Activated naive CD8-positive, alpha-beta T cell treated with anti-CD3 and anti-CD28 coated beads, Interleukin-2, amount 10 ng/mL, durations not matched to agents 7 days and 5 days (primary cell): ENCODE results near the gene ARL15. TPM values are rescaled to one million over a fixed set of nuclear protein-coding genes. Genes with fewer than 3 reads are reported as not detected.

Experiments
- ATAC-seq: fragments of 150-1000 bp; cut with Tn5 transposase; one replicate; pipeline ENCODE4 v1.10.0; 2021; ENCODE audit warnings: low read depth, moderate library complexity
- POLR2A ChIA-PET: fragments of 350-600 bp; sonication (Branson Sonifier 250); formaldehyde crosslinking; loops from one replicate; lab custom pipeline; 2021; ENCODE audit warnings: antibody characterized with exemption; lab: Charles Lee
- DNase-seq: peaks from one replicate; pipeline ENCODE4 v3.0.0; 2021
- H3K27ac Mint-ChIP-seq: one replicate; pipeline ENCODE4 v1.8.0; 2022; ENCODE audit warnings: mild to moderate bottlenecking, mixed read lengths
- H3K27me3 Mint-ChIP-seq: one replicate; pipeline ENCODE4 v1.8.0; 2022; ENCODE audit warnings: mild to moderate bottlenecking, moderate library complexity, mixed read lengths
- H3K36me3 Mint-ChIP-seq: one replicate; pipeline ENCODE4 v1.8.0; 2021; ENCODE audit warnings: mild to moderate bottlenecking, mixed read lengths
- H3K4me1 Mint-ChIP-seq: one replicate; pipeline ENCODE4 v1.8.0; 2021; ENCODE audit warnings: mixed read lengths
- H3K4me3 Mint-ChIP-seq: one replicate; pipeline ENCODE4 v1.8.0; 2022; ENCODE audit warnings: mild to moderate bottlenecking, moderate library complexity, mixed read lengths
- H3K9me3 Mint-ChIP-seq: one replicate; pipeline ENCODE4 v1.8.0; 2021; ENCODE audit warnings: mixed read lengths
- total RNA-seq, 2 experiments: library from RNA; stranded (reverse); gene quantifications; one replicate each; pipeline ENCODE4 v1.2.3, GENCODE V29; 2021

The ARL15 gene
- total RNA-seq, 2 experiments from 2014 or later = 9.8 to 12.2 TPM

GRCh38 chr5:54113060-54113459 lies 197.3 kb downstream of the ARL15 start:
- H3K4me3 Mint-ChIP-seq = no peak overlapping the region
- DNase-seq = no peak
- POLR2A ChIA-PET = no interaction called here
- no peak overlapping the region for H3K27ac Mint-ChIP-seq
- H3K4me1 Mint-ChIP-seq = no peaks in the 10 kb centered on the region
- no peaks in the 10 kb centered on the region for H3K36me3 Mint-ChIP-seq
- ATAC-seq = no peak
- H3K9me3 Mint-ChIP-seq = peaks cover under 1% of the 10 kb centered on the region
- H3K27me3 Mint-ChIP-seq = no peaks in the 10 kb centered on the region

- DNase-seq = no peak
- no peaks in the 10 kb centered on the region for H3K4me1 Mint-ChIP-seq
- POLR2A ChIA-PET = no interaction called here
- no peak overlapping the region for H3K4me3 Mint-ChIP-seq
- ATAC-seq = no peak
- no peak overlapping the region for H3K27ac Mint-ChIP-seq
- peaks cover 2% of the 10 kb centered on the region for H3K36me3 Mint-ChIP-seq
- no peaks in the 10 kb centered on the region for H3K27me3 Mint-ChIP-seq
- H3K9me3 Mint-ChIP-seq = no peaks in the 10 kb centered on the region
These were observed 200.6 kb downstream of the ARL15 start for GRCh38 chr5:54109626-54110330.

GRCh38 chr5:54108136-54108535 lies 202.2 kb downstream of the ARL15 start:
- H3K4me1 Mint-ChIP-seq = no peaks in the 10 kb centered on the region

GRCh38 chr5:54103871-54104270 lies 206.5 kb downstream of the ARL15 start:
- ATAC-seq (no peak), DNase-seq (no peak)
- Mint-ChIP-seq H3K36me3 (peaks cover 2% of the 10 kb centered on the region), H3K4me3 (no peak overlapping the region), H3K27ac (no peak overlapping the region), H3K9me3 (no peaks in the 10 kb centered on the region), H3K4me1 (no peaks in the 10 kb centered on the region), H3K27me3 (no peaks in the 10 kb centered on the region)
- POLR2A ChIA-PET = no interaction called here

More at GRCh38 chr5:54108136-54108535, 202.2 kb downstream of the ARL15 start:
- DNase-seq = no peak
- Mint-ChIP-seq H3K36me3 (peaks cover 2% of the 10 kb centered on the region), H3K27ac (no peak overlapping the region), H3K4me3 (no peak overlapping the region), H3K9me3 (no peaks in the 10 kb centered on the region), H3K27me3 (no peaks in the 10 kb centered on the region)
- no peak for ATAC-seq
- POLR2A ChIA-PET = no interaction called here

GRCh38 chr5:54098267-54098666 lies 212.1 kb downstream of the ARL15 start:
- H3K27ac Mint-ChIP-seq = no peak overlapping the region
- POLR2A ChIA-PET = no interaction called here
- no peaks in the 10 kb centered on the region for H3K27me3 Mint-ChIP-seq
- DNase-seq (no peak), ATAC-seq (no peak)
- H3K36me3 Mint-ChIP-seq = no peaks in the 10 kb centered on the region
- H3K4me3 Mint-ChIP-seq = no peak overlapping the region
- no peaks in the 10 kb centered on the region for H3K4me1 Mint-ChIP-seq
- no peaks in the 10 kb centered on the region for H3K9me3 Mint-ChIP-seq

- ATAC-seq (no peak), DNase-seq (no peak)
- POLR2A ChIA-PET = no interaction called here
- Mint-ChIP-seq H3K36me3 (no peaks in the 10 kb centered on the region), H3K27me3 (no peaks in the 10 kb centered on the region), H3K27ac (no peak overlapping the region), H3K4me3 (no peak overlapping the region), H3K9me3 (no peaks in the 10 kb centered on the region), H3K4me1 (peaks cover 3% of the 10 kb centered on the region)
These were observed 214.4 kb downstream of the ARL15 start for GRCh38 chr5:54095969-54096368.

GRCh38 chr5:54094706-54095105 lies 215.7 kb downstream of the ARL15 start:
- ATAC-seq (no peak), DNase-seq (no peak)
- Mint-ChIP-seq H3K4me1 (peaks cover 3% of the 10 kb centered on the region), H3K36me3 (no peaks in the 10 kb centered on the region), H3K9me3 (no peaks in the 10 kb centered on the region), H3K27ac (no peak overlapping the region), H3K27me3 (no peaks in the 10 kb centered on the region), H3K4me3 (no peak overlapping the region)
- POLR2A ChIA-PET = no interaction called here

GRCh38 chr5:54093861-54094260 lies 216.5 kb downstream of the ARL15 start:
- Mint-ChIP-seq H3K4me3 (no peak overlapping the region), H3K27me3 (no peaks in the 10 kb centered on the region), H3K36me3 (no peaks in the 10 kb centered on the region), H3K27ac (no peak overlapping the region), H3K4me1 (peaks cover 3% of the 10 kb centered on the region), H3K9me3 (no peaks in the 10 kb centered on the region)
- POLR2A ChIA-PET = no interaction called here
- no peak for DNase-seq
- ATAC-seq = no peak

- no peak for ATAC-seq
These were observed 217.3 kb downstream of the ARL15 start for GRCh38 chr5:54093081-54093492.

GRCh38 chr5:54091307-54092130 lies 218.9 kb downstream of the ARL15 start:
- Mint-ChIP-seq H3K4me3 (no peak overlapping the region), H3K27ac (no peak overlapping the region), H3K4me1 (peaks cover 5% of the 10 kb centered on the region), H3K9me3 (no peaks in the 10 kb centered on the region), H3K36me3 (no peaks in the 10 kb centered on the region), H3K27me3 (no peaks in the 10 kb centered on the region)
- DNase-seq (no peak), ATAC-seq (no peak)
- POLR2A ChIA-PET = no interaction called here

More at GRCh38 chr5:54093081-54093492, 217.3 kb downstream of the ARL15 start:
- Mint-ChIP-seq H3K36me3 (no peaks in the 10 kb centered on the region), H3K27me3 (no peaks in the 10 kb centered on the region), H3K4me3 (no peak overlapping the region), H3K27ac (no peak overlapping the region), H3K4me1 (peaks cover 3% of the 10 kb centered on the region), H3K9me3 (no peaks in the 10 kb centered on the region)
- DNase-seq = no peak
- POLR2A ChIA-PET = no interaction called here

GRCh38 chr5:54090495-54091120 lies 219.8 kb downstream of the ARL15 start:
- H3K4me1 Mint-ChIP-seq = peaks cover 5% of the 10 kb centered on the region
- H3K4me3 Mint-ChIP-seq = no peak overlapping the region

GRCh38 chr5:54088081-54088480 lies 222.3 kb downstream of the ARL15 start:
- peaks cover 2% of the 10 kb centered on the region for H3K36me3 Mint-ChIP-seq
- no peaks in the 10 kb centered on the region for H3K27me3 Mint-ChIP-seq
- no peak overlapping the region for H3K27ac Mint-ChIP-seq
- no peak for DNase-seq
- H3K4me1 Mint-ChIP-seq = peaks cover 5% of the 10 kb centered on the region
- no peaks in the 10 kb centered on the region for H3K9me3 Mint-ChIP-seq
- no peak overlapping the region for H3K4me3 Mint-ChIP-seq
- POLR2A ChIA-PET = no interaction called here
- ATAC-seq = no peak

More at GRCh38 chr5:54090495-54091120, 219.8 kb downstream of the ARL15 start:
- no peak for DNase-seq
- H3K27me3 Mint-ChIP-seq = no peaks in the 10 kb centered on the region
- H3K36me3 Mint-ChIP-seq = no peaks in the 10 kb centered on the region
- no peaks in the 10 kb centered on the region for H3K9me3 Mint-ChIP-seq
- H3K27ac Mint-ChIP-seq = no peak overlapping the region
- no peak for ATAC-seq
- POLR2A ChIA-PET = no interaction called here

- H3K27me3 Mint-ChIP-seq = no peaks in the 10 kb centered on the region
- H3K4me3 Mint-ChIP-seq = no peak overlapping the region
- H3K9me3 Mint-ChIP-seq = no peaks in the 10 kb centered on the region
- peaks cover 3% of the 10 kb centered on the region for H3K4me1 Mint-ChIP-seq
- DNase-seq (no peak), ATAC-seq (no peak)
- H3K36me3 Mint-ChIP-seq = peaks cover 2% of the 10 kb centered on the region
- POLR2A ChIA-PET = no interaction called here
- H3K27ac Mint-ChIP-seq = no peak overlapping the region
These were observed 222.9 kb downstream of the ARL15 start for GRCh38 chr5:54087436-54087835.
